IMR-90 (cell line): ENCODE data around the gene OR2A12. TPM values are rescaled to one million over a fixed set of nuclear protein-coding genes. Genes with fewer than 3 reads are reported as not detected.

Experiments used
- ATAC-seq: fragments of 200-7000 bp; cut with Tn5 transposase; 2 replicates; pipeline ENCODE4 v1.9.1; 2020; ENCODE audit warnings: low read depth, mild to moderate bottlenecking, moderate library complexity
- BruUV-seq: library from RNA; stranded (reverse); fragments of 400-500 nt; replicated peaks from 2 replicates; lab custom pipeline; 2021; lab: Mats Ljungman, UMichigan
- CTCF ChIA-PET: fragments of 300-600 bp; formaldehyde crosslinking; extraction: SDS; loops from one replicate; lab custom pipeline; 2021; ENCODE audit warnings: antibody characterized with exemption; lab: Yijun Ruan, JAX
- POLR2A ChIA-PET: fragments of 300-600 bp; sonication (Branson Sonifier 250); formaldehyde crosslinking; loops from one replicate; lab custom pipeline; 2022; ENCODE audit warnings: antibody characterized with exemption; ENCODE audit not compliant: unreplicated experiment; lab: Charles Lee
- DNase-seq: peaks from one replicate; pipeline ENCODE4 v3.0.0; 2013
- H2AFZ ChIP-seq: replicated peaks from 2 replicates; pipeline ENCODE3; 2013; ENCODE audit warnings: low read length, mild to moderate bottlenecking; ENCODE audit not compliant: poor library complexity
- H2AK5ac ChIP-seq: 2 replicates; pipeline ENCODE4 v1.6.1; 2013; ENCODE audit warnings: low read depth, low read length, inconsistent platforms
- H2AK9ac ChIP-seq: replicated peaks from 2 replicates; pipeline ENCODE3; 2013; ENCODE audit warnings: mild to moderate bottlenecking, low read depth, low read length, moderate library complexity; ENCODE audit not compliant: poor library complexity
- H2BK120ac ChIP-seq: 2 replicates; pipeline ENCODE4 v1.6.1; 2013; ENCODE audit warnings: low read depth, low read length, inconsistent platforms
- H2BK15ac ChIP-seq: 3 replicates; pipeline ENCODE4 v1.6.1; 2013; ENCODE audit warnings: low read depth, low read length, inconsistent platforms
- H2BK20ac ChIP-seq: 2 replicates; pipeline ENCODE4 v1.6.1; 2013; ENCODE audit warnings: low read depth, mild to moderate bottlenecking, inconsistent platforms, low read length, moderate library complexity
- H2BK5ac ChIP-seq: 2 replicates; pipeline ENCODE4 v1.6.1; 2013; ENCODE audit warnings: mild to moderate bottlenecking, low read depth, low read length, inconsistent platforms; ENCODE audit not compliant: poor library complexity, severe bottlenecking
- H3K14ac ChIP-seq: replicated peaks from 2 replicates; pipeline ENCODE4 v1.6.1; 2013; ENCODE audit warnings: low read depth, low read length, inconsistent platforms
- H3K18ac ChIP-seq: 2 replicates; pipeline ENCODE4 v1.6.1; 2013; ENCODE audit warnings: low read depth, low read length, control low read depth
- H3K23ac ChIP-seq: 2 replicates; pipeline ENCODE4 v1.6.1; 2013; ENCODE audit warnings: low read depth, low read length, inconsistent platforms
- H3K27ac ChIP-seq: 2 replicates; pipeline ENCODE4 v1.5.1; 2013; ENCODE audit warnings: mild to moderate bottlenecking, control low read depth, low read length; ENCODE audit not compliant: insufficient read depth
- H3K27me3 ChIP-seq: 2 replicates; pipeline ENCODE4 v1.6.1; 2013; ENCODE audit warnings: low read length; ENCODE audit not compliant: control insufficient read depth, insufficient read depth
- H3K36me3 ChIP-seq: 2 replicates; pipeline ENCODE4 v1.6.1; 2013; ENCODE audit warnings: low read length, mixed read lengths; ENCODE audit not compliant: control insufficient read depth, insufficient read depth
- H3K4ac ChIP-seq: 2 replicates; pipeline ENCODE4 v1.6.1; 2013; ENCODE audit warnings: low read depth, low read length, inconsistent platforms
- H3K4me1 ChIP-seq: 2 replicates; pipeline ENCODE4 v1.6.1; 2013; ENCODE audit warnings: low read length, mixed read lengths; ENCODE audit not compliant: control insufficient read depth, insufficient read depth
- H3K4me2 ChIP-seq: 2 replicates; pipeline ENCODE4 v1.6.1; 2013; ENCODE audit warnings: low read depth, mild to moderate bottlenecking, control low read depth, low read length, moderate library complexity
- H3K4me3 ChIP-seq: 2 replicates; pipeline ENCODE4 v1.5.1; 2013; ENCODE audit warnings: low read depth, mild to moderate bottlenecking, control low read depth, low read length, moderate library complexity; ENCODE audit not compliant: insufficient read depth
- H3K56ac ChIP-seq: 2 replicates; pipeline ENCODE4 v1.6.1; 2013; ENCODE audit warnings: low read length, inconsistent platforms; ENCODE audit not compliant: insufficient read depth; ENCODE audit errors: extremely low read depth
- H3K79me1 ChIP-seq, 2 experiments: 2 replicates each; pipeline ENCODE4 v1.6.1; 2013; ENCODE audit warnings: low read length in 2 of 2, inconsistent platforms in 1 of 2, low read depth in 1 of 2
- H3K9ac ChIP-seq: 2 replicates; pipeline ENCODE4 v1.6.1; 2013; ENCODE audit warnings: low read depth, low read length, control low read depth
- H3K9me1 ChIP-seq: 2 replicates; pipeline ENCODE4 v1.6.1; 2013; ENCODE audit warnings: low read length, inconsistent platforms; ENCODE audit not compliant: insufficient read depth
- H3K9me3 ChIP-seq: 2 replicates; pipeline ENCODE4 v1.6.1; 2013; ENCODE audit warnings: low read length; ENCODE audit not compliant: control insufficient read depth, insufficient read depth
- H4K20me1 ChIP-seq: 2 replicates; pipeline ENCODE4 v1.6.1; 2013; ENCODE audit warnings: low read length, inconsistent platforms; ENCODE audit not compliant: insufficient read depth
- H4K5ac ChIP-seq: 2 replicates; pipeline ENCODE4 v1.6.1; 2013; ENCODE audit warnings: mild to moderate bottlenecking, low read depth, low read length, control low read depth
- H4K8ac ChIP-seq, 2 experiments: 2 replicates each; pipeline ENCODE4 v1.6.1; 2013; ENCODE audit warnings: low read depth in 2 of 2, low read length in 2 of 2, control low read depth in 1 of 2, inconsistent platforms in 1 of 2
- H4K91ac ChIP-seq: 2 replicates; pipeline ENCODE4 v1.6.1; 2013; ENCODE audit warnings: low read depth, low read length, inconsistent platforms; ENCODE audit not compliant: insufficient read depth
- BHLHE40 ChIP-seq: fragments of 150-350 bp; IDR thresholded peaks from 2 replicates; pipeline ENCODE4 v1.6.1; 2016; ENCODE audit warnings: mild to moderate bottlenecking, low read depth, low read length
- CEBPB ChIP-seq: IDR thresholded peaks from 2 replicates; pipeline ENCODE4 v1.6.1; 2012; ENCODE audit warnings: low read depth, low read length, improper control_type of control experiment
- CHD1 ChIP-seq: IDR thresholded peaks from 2 replicates; pipeline ENCODE4 v1.6.1; 2012; ENCODE audit warnings: low read depth, low read length, improper control_type of control experiment
- ELK1 ChIP-seq: fragments of 150-350 bp; IDR thresholded peaks from 2 replicates; pipeline ENCODE4 v1.6.1; 2016; ENCODE audit warnings: low read depth, mild to moderate bottlenecking, low read length, moderate library complexity, borderline replicate concordance
- MAZ ChIP-seq: IDR thresholded peaks from 2 replicates; pipeline ENCODE4 v1.6.1; 2012; ENCODE audit warnings: low read depth, mild to moderate bottlenecking, low read length, improper control_type of control experiment, moderate library complexity, borderline replicate concordance
- MXI1 ChIP-seq: IDR thresholded peaks from 2 replicates; pipeline ENCODE4 v1.6.1; 2012; ENCODE audit warnings: low read depth, mild to moderate bottlenecking, low read length, moderate library complexity, borderline replicate concordance
- NFE2L2 ChIP-seq: fragments of 150-350 bp; IDR thresholded peaks from 2 replicates; pipeline ENCODE4 v1.6.1; 2016; ENCODE audit warnings: low read depth, mild to moderate bottlenecking, low read length
- POLR2A ChIP-seq: IDR thresholded peaks from 2 replicates; pipeline ENCODE4 v1.6.1; 2012; ENCODE audit warnings: mild to moderate bottlenecking, low read depth, low read length
- RAD21 ChIP-seq: IDR thresholded peaks from 2 replicates; pipeline ENCODE4 v1.6.1; 2012; ENCODE audit warnings: low read length, improper control_type of control experiment
- SMC3 ChIP-seq: fragments of 150-350 bp; IDR thresholded peaks from 2 replicates; pipeline ENCODE4 v1.6.1; 2016; ENCODE audit warnings: low read depth, mild to moderate bottlenecking, antibody characterized with exemption, low read length, moderate library complexity
- whole genome bisulfite sequencing, 2 experiments: methylation state at CpG; one replicate each; pipeline versions ENCODE4 v1.1.5 to v1.1.7; 2013; ENCODE audit warnings: missing lambda C conversion rate in 2 of 2; ENCODE audit not compliant: insufficient read length in 1 of 2; ENCODE audit errors: extremely low coverage in 2 of 2; 5-methylcytosine and 5-hydroxymethylcytosine counted together
- dilution Hi-C: fragments of 300-500 bp; cut with HindIII; formaldehyde crosslinking; loops from one replicate; pipeline ENCODE4 v1.14.3; 2018; ENCODE audit warnings: low sequenced_read_pairs; ENCODE audit not compliant: unreplicated experiment
- in situ Hi-C: fragments of 300-500 bp; cut with MboI; formaldehyde crosslinking; loops from 3 replicates; pipeline ENCODE4 v1.14.3; 2019; ENCODE audit warnings: low sequenced_read_pairs, inconsistent platforms, mixed read lengths
- intact Hi-C: fragments of 100-400 bp; cut with micrococcal nuclease; formaldehyde crosslinking; loops from 2 replicates; pipeline ENCODE4 v1.10.0; 2022
- polyA plus RNA-seq, 3 experiments: library from polyadenylated mRNA; depleted of rRNA; stranded (reverse); fragments of >200 nt; gene quantifications; 2 replicates each; pipeline ENCODE4 v1.2.3, GENCODE V29; 2012; ENCODE audit warnings: low replicate concordance in 1 of 3
- total RNA-seq: library from RNA; depleted of rRNA; stranded (reverse); fragments of >200 nt; gene quantifications from 2 replicates; pipeline ENCODE4 v1.2.3, GENCODE V29; 2012

Gene OR2A12
- total and polyA plus RNA-seq, 2 of the 4 experiments (the other 2 are of a cell fraction), result not detected

DNA sequence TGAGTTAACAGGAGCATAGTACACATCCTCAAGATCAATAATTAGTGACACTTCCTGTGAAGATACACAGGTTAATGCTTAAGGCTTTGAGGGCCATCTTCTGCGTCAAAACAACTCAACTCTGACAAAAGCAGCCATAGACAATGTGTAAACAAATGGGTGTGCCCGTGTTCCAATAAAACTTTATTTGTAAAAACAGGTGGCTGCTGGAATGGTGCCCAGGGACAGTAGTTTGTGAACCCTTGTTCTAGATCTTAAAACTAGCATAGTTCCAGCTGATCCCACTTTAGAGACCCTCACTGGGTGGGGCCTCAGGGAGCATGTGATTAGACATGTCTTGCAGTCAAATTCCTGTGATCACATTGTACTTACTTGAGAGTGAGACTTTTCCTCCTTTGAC lies 44.7 kb downstream of the OR2A12 start:
- H2AK9ac ChIP-seq, result no peak overlapping the region
- TF ChIP-seq RAD21, result no peak
- TF ChIP-seq CEBPB, result no peak
- TF ChIP-seq POLR2A, result no peak
- TF ChIP-seq ELK1, result no peak
- no peak for TF ChIP-seq NFE2L2
- TF ChIP-seq CHD1, result no peak
- no peak for TF ChIP-seq MAZ
- TF ChIP-seq SMC3, result no peak
- TF ChIP-seq MXI1, result no peak
- no peak for TF ChIP-seq BHLHE40
- H2AK5ac ChIP-seq, result no peak overlapping the region
- no peak overlapping the region for H2BK20ac ChIP-seq
- H2BK15ac ChIP-seq, result no peak overlapping the region
- in situ Hi-C loops (no loop called here), intact Hi-C loops (no loop called here), dilution Hi-C loops (no loop called here)
- no peak overlapping the region for H3K9ac ChIP-seq
- no peaks in the 10 kb centered on the region for H3K4me1 ChIP-seq
- no peak for ATAC-seq
- H3K9me1 ChIP-seq, result no peaks in the 10 kb centered on the region
- ChIA-PET POLR2A (no interaction called here), CTCF (no interaction called here)
- no peaks in the 10 kb centered on the region for H4K20me1 ChIP-seq
- no peaks in the 10 kb centered on the region for H3K79me1 ChIP-seq
- DNase-seq, result no peak
- no peak overlapping the region for H4K5ac ChIP-seq
- no peak overlapping the region for H2BK120ac ChIP-seq
- no peak overlapping the region for H3K4me2 ChIP-seq
- H2BK5ac ChIP-seq, result no peak overlapping the region
- H3K4ac ChIP-seq, result no peak overlapping the region
- no peak overlapping the region for H3K4me3 ChIP-seq
- no peaks in the 10 kb centered on the region for H3K27me3 ChIP-seq
- no peak overlapping the region for H3K18ac ChIP-seq
- H3K27ac ChIP-seq, result no peak overlapping the region
- no peak overlapping the region for H4K91ac ChIP-seq
- H3K9me3 ChIP-seq, result no peaks in the 10 kb centered on the region
- H3K23ac ChIP-seq, result no peak overlapping the region
- H2AFZ ChIP-seq, result no peak overlapping the region
- no peak overlapping the region for H3K56ac ChIP-seq
- no peak overlapping the region for H4K8ac ChIP-seq
- BruUV-seq, result no TSS peak
- H3K36me3 ChIP-seq, result no peaks in the 10 kb centered on the region
- no CpG with 5 or more reads among the region's 2 CpGs for WGBS, 2 experiments
- H3K14ac ChIP-seq, result no peak overlapping the region
